Measurements from ENCODE around the gene MTX1.

Gene MTX1

GRCh38 chr1:155175927-155176371 lies 32.5 kb upstream of the MTX1 start:
- Histone ChIP-seq H3K4me3 (replicated peaks; ENCODE audit: insufficient read depth, low read length) (no peak overlapping the region), H3K27ac (replicated peaks) (no peak overlapping the region), H3K27me3 (ENCODE audit: insufficient read depth, poor library complexity, severe bottlenecking) (no peaks in the 10 kb centered on the region)
- peak in 1 of 2 experiments; percentile 71 for DNase-seq (ENCODE audit: low read depth in 1 of 2, low spot score in 1 of 2)
- TF ChIP-seq SPI1 (IDR thresholded peaks at IDR 0.05; ENCODE audit: borderline replicate concordance, low read depth), result no peak
- TF ChIP-seq CTCF (IDR thresholded peaks at IDR 0.05; ENCODE audit: insufficient read depth, low read length), result peak; percentile 13

GRCh38 chr1:155176544-155177071 lies 31.9 kb upstream of the MTX1 start:
- TF ChIP-seq CTCF (IDR thresholded peaks at IDR 0.05; ENCODE audit: insufficient read depth, low read length), result peak; percentile 98
- TF ChIP-seq SPI1 (IDR thresholded peaks at IDR 0.05; ENCODE audit: borderline replicate concordance, low read depth), result no peak
- H3K4me3 ChIP-seq (replicated peaks; ENCODE audit: insufficient read depth, low read length), result no peak overlapping the region
- H3K27me3 ChIP-seq (ENCODE audit: insufficient read depth, poor library complexity, severe bottlenecking), result no peaks in the 10 kb centered on the region
- peak in 1 of 2 experiments; percentile 86 for DNase-seq (ENCODE audit: low read depth in 1 of 2, low spot score in 1 of 2)
- H3K27ac ChIP-seq (replicated peaks), result no peak overlapping the region

- no peak for TF ChIP-seq CTCF (IDR thresholded peaks at IDR 0.05; ENCODE audit: insufficient read depth, low read length)
- TF ChIP-seq REST (IDR thresholded peaks at IDR 0.05; ENCODE audit: insufficient replicate concordance, low read depth), result no peak
- no peak for TF ChIP-seq SPI1 (IDR thresholded peaks at IDR 0.05; ENCODE audit: borderline replicate concordance, low read depth)
- no peak for TF ChIP-seq POLR2AphosphoS5 (IDR thresholded peaks at IDR 0.05; ENCODE audit: low read depth)
- no peak for TF ChIP-seq GABPA (IDR thresholded peaks at IDR 0.05; ENCODE audit: low read depth)
- no peak for DNase-seq (ENCODE audit: low read depth in 1 of 2, low spot score in 1 of 2)
- Histone ChIP-seq H3K27ac (replicated peaks) (no peak overlapping the region), H3K4me3 (replicated peaks; ENCODE audit: insufficient read depth, low read length) (no peak overlapping the region), H3K27me3 (ENCODE audit: insufficient read depth, poor library complexity, severe bottlenecking) (no peaks in the 10 kb centered on the region)
These were observed 31.1 kb upstream of the MTX1 start for GRCh38 chr1:155177192-155177917.

- Histone ChIP-seq H3K27ac (replicated peaks) (no peak overlapping the region), H3K4me3 (replicated peaks; ENCODE audit: insufficient read depth, low read length) (no peak overlapping the region), H3K27me3 (ENCODE audit: insufficient read depth, poor library complexity, severe bottlenecking) (no peaks in the 10 kb centered on the region)
- DNase-seq (ENCODE audit: low read depth in 1 of 2, low spot score in 1 of 2), result no peak
- TF ChIP-seq CTCF (IDR thresholded peaks at IDR 0.05; ENCODE audit: insufficient read depth, low read length) (no peak), GABPA (IDR thresholded peaks at IDR 0.05; ENCODE audit: low read depth) (no peak), POLR2AphosphoS5 (IDR thresholded peaks at IDR 0.05; ENCODE audit: low read depth) (no peak), REST (IDR thresholded peaks at IDR 0.05; ENCODE audit: insufficient replicate concordance, low read depth) (no peak), SPI1 (IDR thresholded peaks at IDR 0.05; ENCODE audit: borderline replicate concordance, low read depth) (no peak)
These were observed 30.6 kb upstream of the MTX1 start for GRCh38 chr1:155177918-155178281.

All from HL-60 (cell line).